Testis (tissue), 2 donors: ENCODE measurements around the gene ARHGEF11.

ENCODE experiments used
- CTCF ChIP-seq, 3 experiments: fragments of 450-650 bp in 2 of 3; fragments of 200-600 bp in 1 of 3; sonication (generic) in 1 of 3; IDR thresholded peaks; one replicate each; pipeline ENCODE4 v1.5.1; 2016 to 2019; ENCODE audit warnings: antibody characterized with exemption in 3 of 3, mild to moderate bottlenecking in 2 of 3, moderate library complexity in 1 of 3
- POLR2A ChIP-seq: fragments of 450-650 bp; IDR thresholded peaks from one replicate; pipeline ENCODE4 v1.6.1; 2017; ENCODE audit warnings: antibody characterized with exemption, mild to moderate bottlenecking, moderate library complexity

- no peak for TF ChIP-seq CTCF (IDR thresholded peaks at IDR 0.05)
- no peak for TF ChIP-seq POLR2A
Measured at GRCh38 chr1:156898971-156899664, 146.4 kb downstream of the ARHGEF11 start.
